ENCODE data around the gene SH3RF3.

SH3RF3 gene

GRCh38 chr2:109455731-109456691, 327.0 kb downstream of the SH3RF3 start:
- no peak for TF ChIP-seq SIN3A (IDR thresholded peaks at IDR 0.05; ENCODE audit: borderline replicate concordance, insufficient read depth, low read length)
- TF ChIP-seq POLR2AphosphoS5 (IDR thresholded peaks at IDR 0.05; ENCODE audit: low read depth, low read length): no peak
- TF ChIP-seq FOXP2 (optimal IDR thresholded peaks at IDR 0.05; ENCODE audit: borderline replicate concordance, extremely low read depth, extremely low read length, insufficient read depth): no peak
- no peak for TF ChIP-seq REST (IDR thresholded peaks at IDR 0.05; ENCODE audit: insufficient read depth in 1 of 2, low read depth in 2 of 2, low read length in 2 of 2)
- no peak for TF ChIP-seq TAF1 (IDR thresholded peaks at IDR 0.05; ENCODE audit: borderline replicate concordance, insufficient read depth, low read length)

GRCh38 chr2:109456776-109457175, 327.8 kb downstream of the SH3RF3 start:
- no peak for TF ChIP-seq TAF1 (IDR thresholded peaks at IDR 0.05; ENCODE audit: borderline replicate concordance, insufficient read depth, low read length)
- TF ChIP-seq POLR2AphosphoS5 (IDR thresholded peaks at IDR 0.05; ENCODE audit: low read depth, low read length): no peak
- no peak for TF ChIP-seq REST (IDR thresholded peaks at IDR 0.05; ENCODE audit: insufficient read depth in 1 of 2, low read depth in 2 of 2, low read length in 2 of 2)
- TF ChIP-seq SIN3A (IDR thresholded peaks at IDR 0.05; ENCODE audit: borderline replicate concordance, insufficient read depth, low read length): no peak
- no peak for TF ChIP-seq FOXP2 (optimal IDR thresholded peaks at IDR 0.05; ENCODE audit: borderline replicate concordance, extremely low read depth, extremely low read length, insufficient read depth)

GRCh38 chr2:109457366-109457765, 328.4 kb downstream of the SH3RF3 start:
- TF ChIP-seq SIN3A (IDR thresholded peaks at IDR 0.05; ENCODE audit: borderline replicate concordance, insufficient read depth, low read length) (no peak), FOXP2 (optimal IDR thresholded peaks at IDR 0.05; ENCODE audit: borderline replicate concordance, extremely low read depth, extremely low read length, insufficient read depth) (no peak), REST (IDR thresholded peaks at IDR 0.05; ENCODE audit: insufficient read depth in 1 of 2, low read depth in 2 of 2, low read length in 2 of 2) (no peak), TAF1 (IDR thresholded peaks at IDR 0.05; ENCODE audit: borderline replicate concordance, insufficient read depth, low read length) (no peak), POLR2AphosphoS5 (IDR thresholded peaks at IDR 0.05; ENCODE audit: low read depth, low read length) (no peak)

- TF ChIP-seq FOXP2 (optimal IDR thresholded peaks at IDR 0.05; ENCODE audit: borderline replicate concordance, extremely low read depth, extremely low read length, insufficient read depth) (no peak), TAF1 (IDR thresholded peaks at IDR 0.05; ENCODE audit: borderline replicate concordance, insufficient read depth, low read length) (no peak), POLR2AphosphoS5 (IDR thresholded peaks at IDR 0.05; ENCODE audit: low read depth, low read length) (no peak), REST (IDR thresholded peaks at IDR 0.05; ENCODE audit: insufficient read depth in 1 of 2, low read depth in 2 of 2, low read length in 2 of 2) (no peak), SIN3A (IDR thresholded peaks at IDR 0.05; ENCODE audit: borderline replicate concordance, insufficient read depth, low read length) (no peak)
Observed at GRCh38 chr2:109457794-109458193, 328.8 kb downstream of the SH3RF3 start.
